ENCODE data around the gene KIFC3. TPM values are rescaled to one million over a fixed set of nuclear protein-coding genes. Genes with fewer than 3 reads are reported as not detected.

Gene KIFC3
- total RNA-seq, 3 donors from 2014 or later, result 15.7 to 36.1 (median 35.1) TPM

GRCh38 chr16:57761301-57761700 is 41.0 kb downstream of the KIFC3 start:
- no peak for DNase-seq (ENCODE audit: low spot score in 2 of 2)
- H3K27ac ChIP-seq, result no peak overlapping the region
- no peak overlapping the region for H3K4me3 ChIP-seq
- no peaks in the 10 kb centered on the region for H3K27me3 ChIP-seq
- no peaks in the 10 kb centered on the region for H3K36me3 ChIP-seq
- intact Hi-C loops (cut with DNase I; ENCODE audit: low total_unique reads), result no loop called here
- no peak for TF ChIP-seq POLR2AphosphoS5 (IDR thresholded peaks at IDR 0.05)
- no peak for TF ChIP-seq CTCF (IDR thresholded peaks at IDR 0.05)
- no peak for TF ChIP-seq POLR2A (IDR thresholded peaks at IDR 0.05)
- no peaks in the 10 kb centered on the region for H3K4me1 ChIP-seq
- H3K9me3 ChIP-seq, result no peaks in the 10 kb centered on the region

GRCh38 chr16:57760357-57761160 is 41.7 kb downstream of the KIFC3 start:
- Histone ChIP-seq H3K9me3 (no peaks in the 10 kb centered on the region), H3K27ac (no peak overlapping the region), H3K4me3 (no peak overlapping the region), H3K36me3 (no peaks in the 10 kb centered on the region), H3K27me3 (no peaks in the 10 kb centered on the region), H3K4me1 (no peaks in the 10 kb centered on the region)
- no peak for DNase-seq (ENCODE audit: low spot score in 2 of 2)
- intact Hi-C loops (cut with DNase I; ENCODE audit: low total_unique reads), result no loop called here
- TF ChIP-seq POLR2AphosphoS5 (IDR thresholded peaks at IDR 0.05), result no peak
- no peak for TF ChIP-seq CTCF (IDR thresholded peaks at IDR 0.05)
- no peak for TF ChIP-seq POLR2A (IDR thresholded peaks at IDR 0.05)

GRCh38 chr16:57759541-57760356 is 42.5 kb downstream of the KIFC3 start:
- Histone ChIP-seq H3K4me1 (no peaks in the 10 kb centered on the region), H3K27ac (peak overlapping the region in 1 of 2 donors; percentile 13), H3K27me3 (no peaks in the 10 kb centered on the region), H3K4me3 (no peak overlapping the region), H3K9me3 (no peaks in the 10 kb centered on the region), H3K36me3 (no peaks in the 10 kb centered on the region)
- DNase-seq (ENCODE audit: low spot score in 2 of 2), result peak in 1 of 2 donors; percentile 55
- no peak for TF ChIP-seq CTCF (IDR thresholded peaks at IDR 0.05)
- no peak for TF ChIP-seq POLR2A (IDR thresholded peaks at IDR 0.05)
- TF ChIP-seq POLR2AphosphoS5 (IDR thresholded peaks at IDR 0.05), result no peak
- intact Hi-C loops (cut with DNase I; ENCODE audit: low total_unique reads), result loop anchor here (10.0 kb wide), 1 partner anchor 85 kb away; no protein-coding TSS in a partner anchor

- H3K4me3 ChIP-seq, result no peak overlapping the region
- peak overlapping the region; percentile 13 to 19 for H3K27ac ChIP-seq
- no peaks in the 10 kb centered on the region for H3K9me3 ChIP-seq
- DNase-seq (ENCODE audit: low spot score in 2 of 2), result no peak
- TF ChIP-seq POLR2A (IDR thresholded peaks at IDR 0.05) (no peak), POLR2AphosphoS5 (IDR thresholded peaks at IDR 0.05) (no peak), CTCF (IDR thresholded peaks at IDR 0.05) (no peak)
- no peaks in the 10 kb centered on the region for H3K36me3 ChIP-seq
- H3K27me3 ChIP-seq, result no peaks in the 10 kb centered on the region
- no peaks in the 10 kb centered on the region for H3K4me1 ChIP-seq
- intact Hi-C loops (cut with DNase I; ENCODE audit: low total_unique reads), result loop anchor here (10.0 kb wide), 1 partner anchor 86 kb away; no protein-coding TSS in a partner anchor
These were observed 43.2 kb downstream of the KIFC3 start for GRCh38 chr16:57759131-57759530.

Measured in breast epithelium (tissue), 4 donors.